A549 (cell line): ENCODE data around the gene HOATZ. TPM values are rescaled to one million over a fixed set of nuclear protein-coding genes. Genes with fewer than 3 reads are reported as not detected.

Source experiments
- ATAC-seq, 2 experiments: fragments of 200-7000 bp in 1 of 2; fragments of >200 bp in 1 of 2; cut with Nextera tagmentation in 1 of 2; cut with Tn5 transposase in 1 of 2; 3 replicates each; pipeline versions ENCODE4 v1.8.0 to v1.9.1; 2018 to 2020; ENCODE audit warnings: mild to moderate bottlenecking in 1 of 2, moderate library complexity in 1 of 2
- CTCF ChIA-PET: fragments of 300-600 bp; sonication (Branson Sonifier 250); formaldehyde crosslinking; extraction: SDS; loops from one replicate; lab custom pipeline; 2021; ENCODE audit warnings: antibody characterized with exemption, inconsistent platforms; lab: Yijun Ruan, JAX
- POLR2A ChIA-PET: fragments of 350-600 bp; formaldehyde crosslinking; extraction: SDS; loops from one replicate; lab custom pipeline; 2021; ENCODE audit warnings: antibody characterized with exemption, inconsistent platforms; lab: Yijun Ruan, JAX
- DNase-seq, 2 experiments: peaks; one replicate each; pipeline versions ENCODE4 v3.0.0 to v3.0.0-alpha.2; 2011 to 2016; ENCODE audit warnings: low read depth in 1 of 2, low spot score in 1 of 2
- FAIRE-seq: peaks from 2 replicates; lab custom pipeline; 2011; peaks lifted over from hg19 to GRCh38; lab: Jason Lieb, UNC
- H3K27ac ChIP-seq, 2 experiments: fragments of >200 bp; sonication (Bioruptor Twin); formaldehyde crosslinking; 3 replicates each; pipeline ENCODE4 v1.5.1; 2016 to 2017
- H3K4me1 ChIP-seq: fragments of >200 bp; sonication (Bioruptor Twin); formaldehyde crosslinking; 3 replicates; pipeline ENCODE4 v1.6.1; 2016
- H3K4me2 ChIP-seq: fragments of >200 bp; sonication (Bioruptor Twin); formaldehyde crosslinking; 3 replicates; pipeline ENCODE4 v1.6.1; 2016
- H3K4me3 ChIP-seq: fragments of >200 bp; sonication (Bioruptor Twin); formaldehyde crosslinking; 3 replicates; pipeline ENCODE4 v1.5.1; 2016
- H3K9me3 ChIP-seq: fragments of >200 bp; sonication (Bioruptor Twin); formaldehyde crosslinking; 3 replicates; pipeline ENCODE4 v1.6.1; 2016
- CHD4 ChIP-seq: fragments of 200-600 bp; sonication (generic); IDR thresholded peaks from 2 replicates; pipeline ENCODE4 v1.6.1; 2016; ENCODE audit warnings: antibody characterized with exemption, mild to moderate bottlenecking, borderline replicate concordance
- EHMT2 ChIP-seq: fragments of 200-600 bp; sonication (generic); IDR thresholded peaks from 2 replicates; pipeline ENCODE4 v1.6.1; 2016; ENCODE audit warnings: antibody characterized with exemption, low read depth, mild to moderate bottlenecking, moderate library complexity
- ESRRA ChIP-seq: fragments of 150-350 bp; IDR thresholded peaks from 2 replicates; pipeline ENCODE4 v1.6.1; 2014; ENCODE audit warnings: mild to moderate bottlenecking, low read length, borderline replicate concordance
- HOXA7 ChIP-seq: fragments of 250-450 bp; sonication (Bioruptor Pico); IDR thresholded peaks from 2 replicates; pipeline ENCODE4 v1.5.0; 2020; ENCODE audit warnings: mild to moderate bottlenecking, moderate library complexity
- HOXB5 ChIP-seq: fragments of 250-450 bp; sonication (Bioruptor Pico); IDR thresholded peaks from 2 replicates; pipeline ENCODE4 v1.5.0; 2020; ENCODE audit warnings: mild to moderate bottlenecking, moderate library complexity
- KDM1A ChIP-seq: fragments of 200-600 bp; sonication (generic); IDR thresholded peaks from 2 replicates; pipeline ENCODE4 v1.6.1; 2016; ENCODE audit warnings: low read depth, mild to moderate bottlenecking
- KDM5A ChIP-seq: fragments of 200-600 bp; sonication (generic); IDR thresholded peaks from 2 replicates; pipeline ENCODE4 v1.6.1; 2016; ENCODE audit warnings: antibody characterized with exemption, mild to moderate bottlenecking
- MAFK ChIP-seq: fragments of 450-650 bp; IDR thresholded peaks from 2 replicates; pipeline ENCODE4 v1.6.1; 2014; ENCODE audit not compliant: partially characterized antibody
- MYC ChIP-seq: IDR thresholded peaks from 2 replicates; pipeline ENCODE4 v1.6.1; 2012; ENCODE audit warnings: mild to moderate bottlenecking, inconsistent platforms, low read length, improper control_type of control experiment, borderline replicate concordance
- NPAS2 ChIP-seq: fragments of 250-450 bp; sonication (Bioruptor Pico); IDR thresholded peaks from 2 replicates; pipeline ENCODE4 v1.8.0; 2022; ENCODE audit warnings: mild to moderate bottlenecking, moderate library complexity, borderline replicate concordance
- NR3C1 ChIP-seq: fragments of >200 bp; sonication (Bioruptor Twin); formaldehyde crosslinking; IDR thresholded peaks from 3 replicates; pipeline ENCODE4 v1.6.1; 2017
- RAD21 ChIP-seq, 2 experiments: fragments of >200 bp in 1 of 2; sonication (Bioruptor Twin) in 1 of 2; formaldehyde crosslinking in 1 of 2; IDR thresholded peaks in 1 of 2; conservative IDR thresholded peaks in 1 of 2; 2 replicates in 1 of 2; 3 replicates in 1 of 2; pipeline ENCODE4 v1.6.1; 2012 to 2018; ENCODE audit warnings: inconsistent platforms in 1 of 2
- RCOR1 ChIP-seq: fragments of 150-350 bp; IDR thresholded peaks from 2 replicates; pipeline ENCODE4 v1.6.1; 2014; ENCODE audit warnings: antibody characterized with exemption, low read length, low read depth
- RNF2 ChIP-seq: fragments of 200-600 bp; sonication (generic); IDR thresholded peaks from 2 replicates; pipeline ENCODE4 v1.6.1; 2016; ENCODE audit warnings: low read depth, mild to moderate bottlenecking, antibody characterized with exemption, moderate library complexity, borderline replicate concordance
- TP53 ChIP-seq: fragments of 250-450 bp; sonication (Bioruptor Pico); IDR thresholded peaks from 2 replicates; pipeline ENCODE4 v1.5.0; 2021; ENCODE audit warnings: mild to moderate bottlenecking, moderate library complexity
- ZC3H11A ChIP-seq: fragments of 450-650 bp; IDR thresholded peaks from 2 replicates; pipeline ENCODE4 v1.6.1; 2014; ENCODE audit warnings: antibody characterized with exemption, mild to moderate bottlenecking
- ZFP36 ChIP-seq: fragments of 450-650 bp; IDR thresholded peaks from 2 replicates; pipeline ENCODE4 v1.6.1; 2014; ENCODE audit warnings: borderline replicate concordance; ENCODE audit not compliant: partially characterized antibody
- ZNF302 ChIP-seq: fragments of 250-450 bp; sonication (Bioruptor Pico); IDR thresholded peaks from 2 replicates; pipeline ENCODE4 v1.9.0; 2021; ENCODE audit warnings: inconsistent platforms, mild to moderate bottlenecking, moderate library complexity
- ZSCAN20 ChIP-seq: fragments of 250-450 bp; sonication (Bioruptor Pico); IDR thresholded peaks from 2 replicates; pipeline ENCODE4 v1.8.0; 2022; ENCODE audit warnings: mild to moderate bottlenecking, moderate library complexity
- WGBS: methylation state at CpG from one replicate; pipeline ENCODE4 v1.1.6; 2017; ENCODE audit errors: missing lambda C conversion rate; 5-methylcytosine and 5-hydroxymethylcytosine counted together
- polyA plus RNA-seq, 4 experiments: library from polyadenylated mRNA; depleted of rRNA in 3 of 4; stranded (reverse); fragments of >200 nt; fragmentation: RNase III in 1 of 4; extraction: RNeasy Plus Mini Kit Qiagen cat#74134 plus additional on column Dnase treatment in 1 of 4; gene quantifications; 2 replicates in 3 of 4; 3 replicates in 1 of 4; pipeline ENCODE4 v1.2.3, GENCODE V29; 2011 to 2017
- TF ChIP-seq, protein P1 (sequence below): fragments of 250-450 bp; sonication (Bioruptor Pico); IDR thresholded peaks from 2 replicates; pipeline ENCODE4 v1.5.0; 2020; ENCODE audit warnings: low read depth, mild to moderate bottlenecking, moderate library complexity
- TF ChIP-seq, protein P2 (sequence below): fragments of 200-600 bp; sonication (generic); IDR thresholded peaks from 2 replicates; pipeline ENCODE4 v1.6.1; 2016; ENCODE audit warnings: antibody characterized with exemption, mild to moderate bottlenecking, moderate library complexity
- TF ChIP-seq, protein P3 (sequence below): IDR thresholded peaks from 2 replicates; pipeline ENCODE4 v1.6.1; 2012
- TF ChIP-seq, protein P4 (sequence below): IDR thresholded peaks from 2 replicates; pipeline ENCODE4 v1.6.1; 2012; ENCODE audit warnings: low read depth, borderline replicate concordance
- TF ChIP-seq, protein P5 (sequence below): fragments of >200 bp; sonication (Bioruptor Twin); formaldehyde crosslinking; IDR thresholded peaks from 3 replicates; pipeline ENCODE4 v1.5.1; 2016
- TF ChIP-seq, protein P6 (sequence below): fragments of >200 bp; sonication (Bioruptor Twin); formaldehyde crosslinking; IDR thresholded peaks from 3 replicates; pipeline ENCODE4 v1.6.1; 2016

HOATZ gene
- polyA plus RNA-seq, 2 of the 4 experiments (the other 2 are of a cell fraction): not detected

DNA sequence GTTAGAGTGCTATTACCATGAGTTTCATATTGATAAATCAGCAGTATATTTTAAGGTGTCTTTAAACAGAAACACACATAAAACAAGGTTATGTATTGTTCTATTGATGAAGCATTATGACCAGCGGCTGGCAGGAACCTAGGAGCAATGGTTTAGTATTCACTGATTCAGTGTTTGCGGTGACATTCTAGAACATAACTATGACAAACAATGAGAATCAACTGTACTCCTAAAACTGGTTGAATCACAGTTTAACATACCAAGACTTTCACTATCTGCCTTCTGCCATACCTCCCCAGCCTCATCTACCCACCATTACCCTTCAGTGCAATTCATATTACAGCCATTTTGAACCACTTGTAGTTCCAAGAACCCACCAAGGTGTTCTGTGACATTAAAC is 8.8 kb downstream of the HOATZ start:
- ChIA-PET CTCF (no interaction called here), POLR2A (no interaction called here)
- no peak for FAIRE-seq
- Histone ChIP-seq H3K27ac (no peak overlapping the region), H3K4me2 (no peak overlapping the region), H3K4me3 (no peak overlapping the region), H3K4me1 (peaks cover 16% of the 10 kb centered on the region; the same call in 2 of the 3 replicates), H3K9me3 (no peaks in the 10 kb centered on the region)
- WGBS: 88% methylated on average over 2 of the region's 2 CpGs
- TF ChIP-seq, protein P1, sequence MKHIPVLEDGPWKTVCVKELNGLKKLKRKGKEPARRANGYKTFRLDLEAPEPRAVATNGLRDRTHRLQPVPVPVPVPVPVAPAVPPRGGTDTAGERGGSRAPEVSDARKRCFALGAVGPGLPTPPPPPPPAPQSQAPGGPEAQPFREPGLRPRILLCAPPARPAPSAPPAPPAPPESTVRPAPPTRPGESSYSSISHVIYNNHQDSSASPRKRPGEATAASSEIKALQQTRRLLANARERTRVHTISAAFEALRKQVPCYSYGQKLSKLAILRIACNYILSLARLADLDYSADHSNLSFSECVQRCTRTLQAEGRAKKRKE: no peak
- no peak for TF ChIP-seq KDM1A
- no peak for TF ChIP-seq MYC
- TF ChIP-seq ZFP36: no peak
- TF ChIP-seq RAD21 (conservative IDR thresholded peaks at IDR 0.05 in 1 of 2, IDR thresholded peaks at IDR 0.05 in 1 of 2): no peak
- no peak for TF ChIP-seq EHMT2
- no peak for TF ChIP-seq TP53 (CRISPR knock-in tag)
- TF ChIP-seq, protein P2, sequence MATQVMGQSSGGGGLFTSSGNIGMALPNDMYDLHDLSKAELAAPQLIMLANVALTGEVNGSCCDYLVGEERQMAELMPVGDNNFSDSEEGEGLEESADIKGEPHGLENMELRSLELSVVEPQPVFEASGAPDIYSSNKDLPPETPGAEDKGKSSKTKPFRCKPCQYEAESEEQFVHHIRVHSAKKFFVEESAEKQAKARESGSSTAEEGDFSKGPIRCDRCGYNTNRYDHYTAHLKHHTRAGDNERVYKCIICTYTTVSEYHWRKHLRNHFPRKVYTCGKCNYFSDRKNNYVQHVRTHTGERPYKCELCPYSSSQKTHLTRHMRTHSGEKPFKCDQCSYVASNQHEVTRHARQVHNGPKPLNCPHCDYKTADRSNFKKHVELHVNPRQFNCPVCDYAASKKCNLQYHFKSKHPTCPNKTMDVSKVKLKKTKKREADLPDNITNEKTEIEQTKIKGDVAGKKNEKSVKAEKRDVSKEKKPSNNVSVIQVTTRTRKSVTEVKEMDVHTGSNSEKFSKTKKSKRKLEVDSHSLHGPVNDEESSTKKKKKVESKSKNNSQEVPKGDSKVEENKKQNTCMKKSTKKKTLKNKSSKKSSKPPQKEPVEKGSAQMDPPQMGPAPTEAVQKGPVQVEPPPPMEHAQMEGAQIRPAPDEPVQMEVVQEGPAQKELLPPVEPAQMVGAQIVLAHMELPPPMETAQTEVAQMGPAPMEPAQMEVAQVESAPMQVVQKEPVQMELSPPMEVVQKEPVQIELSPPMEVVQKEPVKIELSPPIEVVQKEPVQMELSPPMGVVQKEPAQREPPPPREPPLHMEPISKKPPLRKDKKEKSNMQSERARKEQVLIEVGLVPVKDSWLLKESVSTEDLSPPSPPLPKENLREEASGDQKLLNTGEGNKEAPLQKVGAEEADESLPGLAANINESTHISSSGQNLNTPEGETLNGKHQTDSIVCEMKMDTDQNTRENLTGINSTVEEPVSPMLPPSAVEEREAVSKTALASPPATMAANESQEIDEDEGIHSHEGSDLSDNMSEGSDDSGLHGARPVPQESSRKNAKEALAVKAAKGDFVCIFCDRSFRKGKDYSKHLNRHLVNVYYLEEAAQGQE: no peak
- TF ChIP-seq ESRRA: no peak
- TF ChIP-seq CHD4: no peak
- TF ChIP-seq, protein P3, sequence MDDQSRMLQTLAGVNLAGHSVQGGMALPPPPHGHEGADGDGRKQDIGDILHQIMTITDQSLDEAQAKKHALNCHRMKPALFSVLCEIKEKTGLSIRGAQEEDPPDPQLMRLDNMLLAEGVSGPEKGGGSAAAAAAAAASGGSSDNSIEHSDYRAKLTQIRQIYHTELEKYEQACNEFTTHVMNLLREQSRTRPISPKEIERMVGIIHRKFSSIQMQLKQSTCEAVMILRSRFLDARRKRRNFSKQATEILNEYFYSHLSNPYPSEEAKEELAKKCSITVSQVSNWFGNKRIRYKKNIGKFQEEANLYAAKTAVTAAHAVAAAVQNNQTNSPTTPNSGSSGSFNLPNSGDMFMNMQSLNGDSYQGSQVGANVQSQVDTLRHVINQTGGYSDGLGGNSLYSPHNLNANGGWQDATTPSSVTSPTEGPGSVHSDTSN: no peak
- TF ChIP-seq NR3C1: no peak
- TF ChIP-seq, protein P4, sequence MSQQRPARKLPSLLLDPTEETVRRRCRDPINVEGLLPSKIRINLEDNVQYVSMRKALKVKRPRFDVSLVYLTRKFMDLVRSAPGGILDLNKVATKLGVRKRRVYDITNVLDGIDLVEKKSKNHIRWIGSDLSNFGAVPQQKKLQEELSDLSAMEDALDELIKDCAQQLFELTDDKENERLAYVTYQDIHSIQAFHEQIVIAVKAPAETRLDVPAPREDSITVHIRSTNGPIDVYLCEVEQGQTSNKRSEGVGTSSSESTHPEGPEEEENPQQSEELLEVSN: no peak
- TF ChIP-seq, protein P5, sequence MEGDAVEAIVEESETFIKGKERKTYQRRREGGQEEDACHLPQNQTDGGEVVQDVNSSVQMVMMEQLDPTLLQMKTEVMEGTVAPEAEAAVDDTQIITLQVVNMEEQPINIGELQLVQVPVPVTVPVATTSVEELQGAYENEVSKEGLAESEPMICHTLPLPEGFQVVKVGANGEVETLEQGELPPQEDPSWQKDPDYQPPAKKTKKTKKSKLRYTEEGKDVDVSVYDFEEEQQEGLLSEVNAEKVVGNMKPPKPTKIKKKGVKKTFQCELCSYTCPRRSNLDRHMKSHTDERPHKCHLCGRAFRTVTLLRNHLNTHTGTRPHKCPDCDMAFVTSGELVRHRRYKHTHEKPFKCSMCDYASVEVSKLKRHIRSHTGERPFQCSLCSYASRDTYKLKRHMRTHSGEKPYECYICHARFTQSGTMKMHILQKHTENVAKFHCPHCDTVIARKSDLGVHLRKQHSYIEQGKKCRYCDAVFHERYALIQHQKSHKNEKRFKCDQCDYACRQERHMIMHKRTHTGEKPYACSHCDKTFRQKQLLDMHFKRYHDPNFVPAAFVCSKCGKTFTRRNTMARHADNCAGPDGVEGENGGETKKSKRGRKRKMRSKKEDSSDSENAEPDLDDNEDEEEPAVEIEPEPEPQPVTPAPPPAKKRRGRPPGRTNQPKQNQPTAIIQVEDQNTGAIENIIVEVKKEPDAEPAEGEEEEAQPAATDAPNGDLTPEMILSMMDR: no peak
- no peak for TF ChIP-seq HOXA7 (CRISPR knock-in tag)
- no peak for TF ChIP-seq ZSCAN20
- no peak for DNase-seq
- ATAC-seq: no peak

DNA sequence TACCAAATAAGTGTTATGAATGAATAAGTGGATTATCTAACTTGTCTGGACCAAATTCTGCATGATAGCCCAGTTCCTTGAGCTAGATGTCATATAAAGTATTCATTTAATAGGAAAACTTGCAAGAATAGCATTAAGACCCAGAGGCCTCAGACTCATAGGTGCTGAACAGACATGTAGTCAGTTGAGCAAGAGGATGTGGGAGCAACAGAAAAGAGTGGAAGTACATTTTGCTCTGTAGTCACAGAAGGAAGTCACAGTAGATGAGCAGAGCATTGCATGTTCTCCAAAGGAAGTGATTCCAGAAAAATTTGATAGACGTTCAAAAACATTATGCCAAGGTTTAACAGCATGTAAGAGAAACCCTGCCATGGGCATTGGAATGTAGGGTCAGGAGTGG is 9.5 kb downstream of the HOATZ start:
- H3K9me3 ChIP-seq: no peaks in the 10 kb centered on the region
- WGBS: 83% methylated on average over 1 of the region's 1 CpG
- peaks cover 16% of the 10 kb centered on the region; the same call in 2 of the 3 replicates for H3K4me1 ChIP-seq
- ChIA-PET POLR2A (no interaction called here), CTCF (interaction anchor here (1.5 kb wide), 1 partner anchor 11 kb away, joined by 3 read pairs; no protein-coding TSS in a partner anchor)
- FAIRE-seq (no peak), ATAC-seq (no peak), DNase-seq (no peak)
- no peak overlapping the region for H3K27ac ChIP-seq
- H3K4me3 ChIP-seq: no peak overlapping the region
- no peak overlapping the region for H3K4me2 ChIP-seq
- TF ChIP-seq MAFK (no peak), ZC3H11A (no peak), HOXB5 (CRISPR knock-in tag) (no peak), KDM5A (no peak), RCOR1 (no peak), ZFP36 (no peak), ZNF302 (no peak), NPAS2 (CRISPR knock-in tag) (no peak), RNF2 (no peak)
- TF ChIP-seq, protein P6, sequence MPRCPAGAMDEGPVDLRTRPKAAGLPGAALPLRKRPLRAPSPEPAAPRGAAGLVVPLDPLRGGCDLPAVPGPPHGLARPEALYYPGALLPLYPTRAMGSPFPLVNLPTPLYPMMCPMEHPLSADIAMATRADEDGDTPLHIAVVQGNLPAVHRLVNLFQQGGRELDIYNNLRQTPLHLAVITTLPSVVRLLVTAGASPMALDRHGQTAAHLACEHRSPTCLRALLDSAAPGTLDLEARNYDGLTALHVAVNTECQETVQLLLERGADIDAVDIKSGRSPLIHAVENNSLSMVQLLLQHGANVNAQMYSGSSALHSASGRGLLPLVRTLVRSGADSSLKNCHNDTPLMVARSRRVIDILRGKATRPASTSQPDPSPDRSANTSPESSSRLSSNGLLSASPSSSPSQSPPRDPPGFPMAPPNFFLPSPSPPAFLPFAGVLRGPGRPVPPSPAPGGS: no peak
- TF ChIP-seq, protein P2: no peak
